ENCODE measurements around the gene MRS2.

MRS2 gene

GRCh38 chr6:24426729-24427446, 24.2 kb downstream of the MRS2 start:
- H3K9me3 ChIP-seq (ENCODE audit: insufficient read depth, low read length): no peaks in the 10 kb centered on the region
- H3K9ac ChIP-seq (ENCODE audit: low read length): no peak overlapping the region
- no peak overlapping the region for H2AFZ ChIP-seq (ENCODE audit: low read depth, low read length)
- no peak overlapping the region for H3K4me2 ChIP-seq (ENCODE audit: low read length)
- TF ChIP-seq EZH2phosphoT487 (IDR thresholded peaks at IDR 0.05; ENCODE audit: low read depth): no peak
- TF ChIP-seq, protein P1, sequence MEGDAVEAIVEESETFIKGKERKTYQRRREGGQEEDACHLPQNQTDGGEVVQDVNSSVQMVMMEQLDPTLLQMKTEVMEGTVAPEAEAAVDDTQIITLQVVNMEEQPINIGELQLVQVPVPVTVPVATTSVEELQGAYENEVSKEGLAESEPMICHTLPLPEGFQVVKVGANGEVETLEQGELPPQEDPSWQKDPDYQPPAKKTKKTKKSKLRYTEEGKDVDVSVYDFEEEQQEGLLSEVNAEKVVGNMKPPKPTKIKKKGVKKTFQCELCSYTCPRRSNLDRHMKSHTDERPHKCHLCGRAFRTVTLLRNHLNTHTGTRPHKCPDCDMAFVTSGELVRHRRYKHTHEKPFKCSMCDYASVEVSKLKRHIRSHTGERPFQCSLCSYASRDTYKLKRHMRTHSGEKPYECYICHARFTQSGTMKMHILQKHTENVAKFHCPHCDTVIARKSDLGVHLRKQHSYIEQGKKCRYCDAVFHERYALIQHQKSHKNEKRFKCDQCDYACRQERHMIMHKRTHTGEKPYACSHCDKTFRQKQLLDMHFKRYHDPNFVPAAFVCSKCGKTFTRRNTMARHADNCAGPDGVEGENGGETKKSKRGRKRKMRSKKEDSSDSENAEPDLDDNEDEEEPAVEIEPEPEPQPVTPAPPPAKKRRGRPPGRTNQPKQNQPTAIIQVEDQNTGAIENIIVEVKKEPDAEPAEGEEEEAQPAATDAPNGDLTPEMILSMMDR (IDR thresholded peaks at IDR 0.05; ENCODE audit: low read depth, low read length): no peak
- H3K27ac ChIP-seq (ENCODE audit: low read length): no peak overlapping the region
- H4K20me1 ChIP-seq (ENCODE audit: insufficient read depth, low read length): no peaks in the 10 kb centered on the region
- H3K4me3 ChIP-seq (ENCODE audit: low read length): no peak overlapping the region
- peaks cover 23% of the 10 kb centered on the region for H3K36me3 ChIP-seq (replicated peaks; ENCODE audit: low read depth, low read length)
- no peaks in the 10 kb centered on the region for H3K79me2 ChIP-seq (ENCODE audit: low read length)
- H3K27me3 ChIP-seq (ENCODE audit: low read depth, low read length): no peaks in the 10 kb centered on the region
- H3K4me1 ChIP-seq (ENCODE audit: low read length): no peaks in the 10 kb centered on the region

GRCh38 chr6:24428615-24429014, 25.9 kb downstream of the MRS2 start:
- H3K27me3 ChIP-seq (ENCODE audit: low read depth, low read length): no peaks in the 10 kb centered on the region
- no peak overlapping the region for H3K9ac ChIP-seq (ENCODE audit: low read length)
- TF ChIP-seq, protein P1 (IDR thresholded peaks at IDR 0.05; ENCODE audit: low read depth, low read length): no peak
- TF ChIP-seq EZH2phosphoT487 (IDR thresholded peaks at IDR 0.05; ENCODE audit: low read depth): no peak
- no peaks in the 10 kb centered on the region for H3K79me2 ChIP-seq (ENCODE audit: low read length)
- no peaks in the 10 kb centered on the region for H4K20me1 ChIP-seq (ENCODE audit: insufficient read depth, low read length)
- H3K27ac ChIP-seq (ENCODE audit: low read length): no peak overlapping the region
- H2AFZ ChIP-seq (ENCODE audit: low read depth, low read length): no peak overlapping the region
- no peak overlapping the region for H3K4me3 ChIP-seq (ENCODE audit: low read length)
- no peak overlapping the region for H3K4me2 ChIP-seq (ENCODE audit: low read length)
- H3K36me3 ChIP-seq (replicated peaks; ENCODE audit: low read depth, low read length): peaks cover 17% of the 10 kb centered on the region
- H3K9me3 ChIP-seq (ENCODE audit: insufficient read depth, low read length): no peaks in the 10 kb centered on the region
- no peaks in the 10 kb centered on the region for H3K4me1 ChIP-seq (ENCODE audit: low read length)

DNA sequence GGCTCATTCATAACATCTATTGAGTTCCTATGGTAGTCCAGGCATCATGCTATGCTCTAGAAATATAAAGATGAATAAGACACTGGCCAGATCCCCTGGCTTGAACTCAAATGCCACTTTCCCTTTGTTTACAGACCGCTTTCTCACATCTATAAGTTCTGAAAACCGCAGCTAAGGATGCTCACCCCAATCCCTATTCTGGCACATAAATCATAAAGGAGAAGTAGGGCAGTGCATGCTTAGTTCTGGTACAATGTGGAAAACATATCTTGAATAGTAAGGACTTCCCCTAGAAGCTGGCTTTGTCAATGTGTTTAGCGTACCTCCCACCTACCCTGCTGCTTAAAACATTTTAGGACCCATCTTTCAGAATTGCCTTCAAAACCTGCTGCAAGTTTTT, 26.4 kb downstream of the MRS2 start:
- Histone ChIP-seq H3K27ac (ENCODE audit: low read length) (no peak overlapping the region), H3K4me1 (ENCODE audit: low read length) (no peaks in the 10 kb centered on the region)

DNA sequence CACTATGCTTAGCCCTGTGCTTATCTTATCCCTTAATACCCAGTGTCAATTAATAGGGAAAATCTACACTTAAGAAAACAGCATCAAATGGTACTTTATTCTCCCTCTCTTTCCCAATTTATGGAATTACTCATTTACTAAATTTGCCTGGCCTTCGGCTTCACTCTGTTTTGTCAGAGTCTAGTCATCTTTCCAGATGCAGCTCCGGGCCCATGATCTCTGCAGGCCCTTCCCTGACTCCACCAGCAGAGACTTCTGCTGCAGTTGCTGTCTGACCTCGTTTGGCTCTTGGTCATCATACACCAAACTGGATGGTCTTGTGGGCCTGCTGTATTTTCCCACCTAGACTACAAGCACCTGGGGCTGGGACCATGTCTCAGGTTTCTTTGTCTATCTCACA, 27.4 kb downstream of the MRS2 start:
- no peaks in the 10 kb centered on the region for H3K9me3 ChIP-seq (ENCODE audit: insufficient read depth, low read length)
- H3K9ac ChIP-seq (ENCODE audit: low read length): no peak overlapping the region
- no peaks in the 10 kb centered on the region for H3K79me2 ChIP-seq (ENCODE audit: low read length)
- peaks cover 9% of the 10 kb centered on the region for H3K36me3 ChIP-seq (replicated peaks; ENCODE audit: low read depth, low read length)
- H2AFZ ChIP-seq (ENCODE audit: low read depth, low read length): no peak overlapping the region
- H4K20me1 ChIP-seq (ENCODE audit: insufficient read depth, low read length): no peaks in the 10 kb centered on the region
- no peak overlapping the region for H3K4me3 ChIP-seq (ENCODE audit: low read length)
- H3K4me1 ChIP-seq (ENCODE audit: low read length): no peaks in the 10 kb centered on the region
- H3K27me3 ChIP-seq (ENCODE audit: low read depth, low read length): no peaks in the 10 kb centered on the region
- H3K27ac ChIP-seq (ENCODE audit: low read length): no peak overlapping the region
- no peak overlapping the region for H3K4me2 ChIP-seq (ENCODE audit: low read length)
- TF ChIP-seq EZH2phosphoT487 (IDR thresholded peaks at IDR 0.05; ENCODE audit: low read depth): no peak
- TF ChIP-seq, protein P1 (IDR thresholded peaks at IDR 0.05; ENCODE audit: low read depth, low read length): no peak

More for the DNA sequence above, 26.4 kb downstream of the MRS2 start:
- TF ChIP-seq, protein P1 (IDR thresholded peaks at IDR 0.05; ENCODE audit: low read depth, low read length): no peak
- no peak for TF ChIP-seq EZH2phosphoT487 (IDR thresholded peaks at IDR 0.05; ENCODE audit: low read depth)
- H3K27me3 ChIP-seq (ENCODE audit: low read depth, low read length): no peaks in the 10 kb centered on the region
- no peak overlapping the region for H3K4me2 ChIP-seq (ENCODE audit: low read length)
- no peak overlapping the region for H2AFZ ChIP-seq (ENCODE audit: low read depth, low read length)
- H3K4me3 ChIP-seq (ENCODE audit: low read length): no peak overlapping the region
- no peaks in the 10 kb centered on the region for H3K79me2 ChIP-seq (ENCODE audit: low read length)
- H3K36me3 ChIP-seq (replicated peaks; ENCODE audit: low read depth, low read length): peaks cover 17% of the 10 kb centered on the region
- no peaks in the 10 kb centered on the region for H3K9me3 ChIP-seq (ENCODE audit: insufficient read depth, low read length)
- no peaks in the 10 kb centered on the region for H4K20me1 ChIP-seq (ENCODE audit: insufficient read depth, low read length)
- no peak overlapping the region for H3K9ac ChIP-seq (ENCODE audit: low read length)

All from OCI-LY3 (cell line).